ENCODE data around the gene KIF6.

The KIF6 gene, protein sequence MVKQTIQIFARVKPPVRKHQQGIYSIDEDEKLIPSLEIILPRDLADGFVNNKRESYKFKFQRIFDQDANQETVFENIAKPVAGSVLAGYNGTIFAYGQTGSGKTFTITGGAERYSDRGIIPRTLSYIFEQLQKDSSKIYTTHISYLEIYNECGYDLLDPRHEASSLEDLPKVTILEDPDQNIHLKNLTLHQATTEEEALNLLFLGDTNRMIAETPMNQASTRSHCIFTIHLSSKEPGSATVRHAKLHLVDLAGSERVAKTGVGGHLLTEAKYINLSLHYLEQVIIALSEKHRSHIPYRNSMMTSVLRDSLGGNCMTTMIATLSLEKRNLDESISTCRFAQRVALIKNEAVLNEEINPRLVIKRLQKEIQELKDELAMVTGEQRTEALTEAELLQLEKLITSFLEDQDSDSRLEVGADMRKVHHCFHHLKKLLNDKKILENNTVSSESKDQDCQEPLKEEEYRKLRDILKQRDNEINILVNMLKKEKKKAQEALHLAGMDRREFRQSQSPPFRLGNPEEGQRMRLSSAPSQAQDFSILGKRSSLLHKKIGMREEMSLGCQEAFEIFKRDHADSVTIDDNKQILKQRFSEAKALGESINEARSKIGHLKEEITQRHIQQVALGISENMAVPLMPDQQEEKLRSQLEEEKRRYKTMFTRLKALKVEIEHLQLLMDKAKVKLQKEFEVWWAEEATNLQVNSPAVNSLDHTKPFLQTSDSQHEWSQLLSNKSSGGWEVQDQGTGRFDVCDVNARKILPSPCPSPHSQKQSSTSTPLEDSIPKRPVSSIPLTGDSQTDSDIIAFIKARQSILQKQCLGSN

DNA sequence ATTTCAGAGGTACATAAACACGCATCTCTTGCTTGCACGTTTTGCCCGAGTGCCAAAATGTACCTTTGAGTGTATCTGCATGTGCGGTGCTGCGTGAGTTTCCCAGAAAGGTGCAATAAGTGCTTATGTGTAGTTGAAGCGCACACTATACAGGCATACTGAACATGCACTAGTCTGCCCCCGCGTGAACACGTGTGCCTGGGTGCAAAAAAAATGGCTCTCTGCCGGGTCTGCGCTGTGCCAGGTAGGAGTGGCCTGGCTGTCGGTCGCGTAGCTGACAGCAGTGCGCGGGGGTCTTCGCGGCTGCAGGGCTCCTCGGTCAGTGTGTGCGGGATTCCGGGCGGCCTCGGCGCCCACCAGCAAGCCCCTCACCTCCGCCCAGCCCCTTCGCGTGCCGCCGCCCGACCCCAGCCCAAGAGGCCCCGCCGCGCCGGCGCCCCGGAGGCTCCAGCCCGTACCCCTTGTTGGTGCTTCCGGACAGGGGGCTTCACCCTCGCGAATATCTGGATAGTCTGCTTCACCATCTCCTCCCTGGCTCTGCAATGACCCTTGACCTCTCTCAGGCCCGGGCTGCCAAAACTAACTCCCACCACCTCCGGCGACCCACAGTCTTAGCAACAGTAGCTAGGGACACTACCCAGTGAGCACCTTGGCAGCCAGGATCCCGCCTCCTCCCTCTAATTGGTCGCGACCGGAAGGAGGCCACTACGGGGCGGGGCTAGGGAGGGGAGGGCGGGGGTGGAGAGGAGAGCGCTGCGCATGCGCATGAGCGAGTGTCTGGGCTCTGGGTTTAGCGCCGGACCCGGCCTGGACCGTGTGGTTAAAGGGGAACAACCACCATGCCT is at the start of gene KIF6:
Gene KIF6 (minus strand): TSS at position 622 of the 845 bp plus-strand sequence. CDS start 98 bp downstream, at position 524.
- TF ChIP-seq, protein P1, sequence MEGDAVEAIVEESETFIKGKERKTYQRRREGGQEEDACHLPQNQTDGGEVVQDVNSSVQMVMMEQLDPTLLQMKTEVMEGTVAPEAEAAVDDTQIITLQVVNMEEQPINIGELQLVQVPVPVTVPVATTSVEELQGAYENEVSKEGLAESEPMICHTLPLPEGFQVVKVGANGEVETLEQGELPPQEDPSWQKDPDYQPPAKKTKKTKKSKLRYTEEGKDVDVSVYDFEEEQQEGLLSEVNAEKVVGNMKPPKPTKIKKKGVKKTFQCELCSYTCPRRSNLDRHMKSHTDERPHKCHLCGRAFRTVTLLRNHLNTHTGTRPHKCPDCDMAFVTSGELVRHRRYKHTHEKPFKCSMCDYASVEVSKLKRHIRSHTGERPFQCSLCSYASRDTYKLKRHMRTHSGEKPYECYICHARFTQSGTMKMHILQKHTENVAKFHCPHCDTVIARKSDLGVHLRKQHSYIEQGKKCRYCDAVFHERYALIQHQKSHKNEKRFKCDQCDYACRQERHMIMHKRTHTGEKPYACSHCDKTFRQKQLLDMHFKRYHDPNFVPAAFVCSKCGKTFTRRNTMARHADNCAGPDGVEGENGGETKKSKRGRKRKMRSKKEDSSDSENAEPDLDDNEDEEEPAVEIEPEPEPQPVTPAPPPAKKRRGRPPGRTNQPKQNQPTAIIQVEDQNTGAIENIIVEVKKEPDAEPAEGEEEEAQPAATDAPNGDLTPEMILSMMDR (IDR thresholded peaks at IDR 0.05; ENCODE audit: low read depth, low read length) = no peak
- DNase-seq (ENCODE audit: low read depth in 2 of 2) = peak; percentile 84 to 93
- peak within 1 kb of the TSS; percentile 66 to 68 for H3K4me3 ChIP-seq (replicated peaks in 1 of 2; ENCODE audit: low read depth in 2 of 2, low read length in 2 of 2)

DNA sequence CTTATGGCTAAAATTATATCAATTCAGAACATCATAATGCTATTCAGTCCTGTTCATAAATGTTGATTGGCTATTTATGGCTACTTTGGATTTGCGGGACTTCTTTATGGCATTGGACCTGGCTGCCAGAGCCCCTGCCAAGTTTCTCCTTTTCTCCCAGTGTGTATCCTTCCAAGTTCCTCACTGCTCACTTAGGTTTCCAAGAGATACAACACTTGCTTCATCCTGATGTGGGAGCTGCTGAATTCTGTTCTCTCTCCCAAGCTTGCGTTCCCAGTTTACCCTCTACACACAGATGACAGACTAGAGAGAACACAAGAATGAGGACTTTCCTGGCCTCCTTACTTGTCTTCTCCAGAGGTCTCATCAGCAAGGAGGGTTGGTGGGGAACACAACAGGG is 48.6 kb upstream of the KIF6 start:
- no peak for DNase-seq (ENCODE audit: low read depth in 2 of 2)
- TF ChIP-seq, protein P1 (IDR thresholded peaks at IDR 0.05; ENCODE audit: low read depth, low read length) = no peak

DNA sequence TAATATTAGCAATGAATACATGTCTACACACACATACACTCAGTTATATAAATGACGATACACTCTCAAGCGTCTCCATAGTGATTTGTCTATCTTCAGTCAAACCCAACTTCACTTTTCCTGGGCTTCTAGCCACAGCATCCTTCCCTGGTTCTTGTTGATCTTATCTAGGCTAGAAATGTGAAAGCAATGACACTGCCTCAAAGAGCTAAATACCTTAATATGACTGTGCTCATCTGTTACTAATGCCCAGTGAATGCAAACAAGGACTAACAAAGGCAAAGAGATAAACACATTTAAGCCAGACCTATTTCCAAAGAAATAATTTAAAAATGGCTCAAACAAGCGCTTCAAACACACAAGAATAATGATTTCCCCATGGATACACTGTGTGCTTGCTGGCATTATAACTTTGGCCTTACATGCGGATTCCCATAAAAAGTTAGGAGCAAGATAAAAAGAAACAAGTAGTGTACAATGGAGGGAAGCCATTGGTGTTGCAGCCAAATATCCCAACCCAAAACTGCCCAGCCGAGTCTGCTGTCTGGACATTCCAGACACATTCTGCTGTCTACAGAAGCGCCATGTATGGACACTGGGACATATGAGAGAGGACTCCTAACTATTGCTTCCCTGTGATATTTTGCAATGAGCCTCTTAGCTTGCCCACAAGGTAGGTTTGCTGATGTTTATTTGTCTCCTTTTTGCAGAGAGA is 47.5 kb upstream of the KIF6 start:
- DNase-seq (ENCODE audit: low read depth in 2 of 2) = no peak
- TF ChIP-seq, protein P1 (IDR thresholded peaks at IDR 0.05; ENCODE audit: low read depth, low read length) = no peak
- no peak overlapping the region for H3K4me3 ChIP-seq (replicated peaks in 1 of 2; ENCODE audit: low read depth in 2 of 2, low read length in 2 of 2)

More for the DNA sequence above, 48.6 kb upstream of the KIF6 start:
- H3K4me3 ChIP-seq (replicated peaks in 1 of 2; ENCODE audit: low read depth in 2 of 2, low read length in 2 of 2) = no peak overlapping the region

DNA sequence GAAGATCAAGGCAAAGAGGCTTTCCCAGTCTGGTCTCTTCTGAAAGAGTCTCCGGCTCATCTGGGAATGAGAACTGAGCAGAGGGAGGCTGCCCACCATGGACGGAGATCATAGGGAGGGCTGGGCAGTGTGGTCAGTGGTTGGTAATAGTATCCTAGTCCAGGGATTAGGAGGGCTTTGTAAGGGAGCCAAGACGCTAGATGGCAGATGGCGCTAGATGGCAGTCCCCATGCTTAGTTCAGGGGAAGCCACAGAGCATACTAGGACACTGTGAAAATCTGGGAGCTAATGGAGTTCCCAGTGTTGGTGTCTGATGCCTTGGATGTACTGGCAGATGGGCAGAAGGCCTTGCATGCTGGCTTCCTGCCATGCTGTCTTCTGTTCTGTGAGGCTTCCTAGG is 45.2 kb upstream of the KIF6 start:
- no peak overlapping the region for H3K4me3 ChIP-seq (replicated peaks in 1 of 2; ENCODE audit: low read depth in 2 of 2, low read length in 2 of 2)
- DNase-seq (ENCODE audit: low read depth in 2 of 2) = no peak
- TF ChIP-seq, protein P1 (IDR thresholded peaks at IDR 0.05; ENCODE audit: low read depth, low read length) = no peak

DNA sequence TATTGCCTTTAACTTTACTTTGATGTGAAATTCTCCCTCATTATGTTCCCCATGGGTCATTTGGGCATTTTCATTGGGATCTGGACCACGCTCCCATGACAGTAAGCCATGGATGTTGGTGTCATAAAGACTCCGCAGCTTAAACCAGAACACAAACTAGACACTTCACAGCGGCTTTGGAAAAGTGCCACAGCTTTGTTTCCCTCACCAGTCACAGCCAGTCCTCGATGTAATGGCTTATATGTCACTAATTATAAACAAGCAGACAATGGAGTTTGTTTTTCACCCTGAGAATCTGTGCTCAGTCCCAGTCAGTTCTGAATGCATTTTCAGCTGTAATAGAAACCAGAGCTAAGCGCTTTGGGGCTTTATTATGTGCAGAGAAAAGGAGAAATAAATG is 43.8 kb upstream of the KIF6 start:
- no peak for DNase-seq (ENCODE audit: low read depth in 2 of 2)
- H3K4me3 ChIP-seq (replicated peaks in 1 of 2; ENCODE audit: low read depth in 2 of 2, low read length in 2 of 2) = no peak overlapping the region
- TF ChIP-seq, protein P1 (IDR thresholded peaks at IDR 0.05; ENCODE audit: low read depth, low read length) = no peak

Data from cardiac fibroblast (primary cell).